ENCODE results near the gene GUCY2D. TPM values are rescaled to one million over a fixed set of nuclear protein-coding genes. Genes with fewer than 3 reads are reported as not detected.

The GUCY2D gene
- total RNA-seq, 4 donors from 2014 or later = not detected

DNA sequence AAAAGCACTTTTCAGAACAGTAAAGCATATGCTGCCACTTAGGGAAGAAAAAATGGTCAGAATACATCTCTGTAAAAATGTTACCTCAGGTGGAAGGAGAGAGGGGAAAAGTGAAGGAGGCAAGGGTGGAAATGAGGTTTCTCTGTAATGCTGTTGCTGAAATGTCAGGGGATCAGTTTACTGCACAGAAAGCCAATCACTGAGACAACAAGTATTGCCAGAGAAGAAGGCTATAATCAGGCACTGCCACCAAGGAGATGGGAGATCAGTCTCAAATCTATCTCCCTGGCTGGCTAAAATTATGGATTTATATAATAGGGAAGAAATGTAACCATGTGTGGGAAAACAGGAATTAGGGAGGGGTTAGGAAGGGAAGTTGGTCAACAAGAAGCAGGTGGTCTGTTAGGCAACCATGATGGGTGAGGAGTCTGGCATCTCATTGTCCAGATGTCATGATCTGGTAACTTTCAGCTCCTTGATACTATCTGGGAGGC lies 27.7 kb upstream of the GUCY2D start:
- intact Hi-C loops (cut with DNase I) = no loop called here
- no peaks in the 10 kb centered on the region for H3K4me1 ChIP-seq
- no peak for DNase-seq
- no peaks in the 10 kb centered on the region for H3K9me3 ChIP-seq
- no peaks in the 10 kb centered on the region for H3K27me3 ChIP-seq
- TF ChIP-seq, protein P1, sequence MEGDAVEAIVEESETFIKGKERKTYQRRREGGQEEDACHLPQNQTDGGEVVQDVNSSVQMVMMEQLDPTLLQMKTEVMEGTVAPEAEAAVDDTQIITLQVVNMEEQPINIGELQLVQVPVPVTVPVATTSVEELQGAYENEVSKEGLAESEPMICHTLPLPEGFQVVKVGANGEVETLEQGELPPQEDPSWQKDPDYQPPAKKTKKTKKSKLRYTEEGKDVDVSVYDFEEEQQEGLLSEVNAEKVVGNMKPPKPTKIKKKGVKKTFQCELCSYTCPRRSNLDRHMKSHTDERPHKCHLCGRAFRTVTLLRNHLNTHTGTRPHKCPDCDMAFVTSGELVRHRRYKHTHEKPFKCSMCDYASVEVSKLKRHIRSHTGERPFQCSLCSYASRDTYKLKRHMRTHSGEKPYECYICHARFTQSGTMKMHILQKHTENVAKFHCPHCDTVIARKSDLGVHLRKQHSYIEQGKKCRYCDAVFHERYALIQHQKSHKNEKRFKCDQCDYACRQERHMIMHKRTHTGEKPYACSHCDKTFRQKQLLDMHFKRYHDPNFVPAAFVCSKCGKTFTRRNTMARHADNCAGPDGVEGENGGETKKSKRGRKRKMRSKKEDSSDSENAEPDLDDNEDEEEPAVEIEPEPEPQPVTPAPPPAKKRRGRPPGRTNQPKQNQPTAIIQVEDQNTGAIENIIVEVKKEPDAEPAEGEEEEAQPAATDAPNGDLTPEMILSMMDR (IDR thresholded peaks at IDR 0.05) = no peak
- no peak for TF ChIP-seq POLR2A (IDR thresholded peaks at IDR 0.05)
- no peak overlapping the region for H3K4me3 ChIP-seq (replicated peaks in 1 of 3)
- H3K27ac ChIP-seq = no peak overlapping the region
- no peaks in the 10 kb centered on the region for H3K36me3 ChIP-seq

DNA sequence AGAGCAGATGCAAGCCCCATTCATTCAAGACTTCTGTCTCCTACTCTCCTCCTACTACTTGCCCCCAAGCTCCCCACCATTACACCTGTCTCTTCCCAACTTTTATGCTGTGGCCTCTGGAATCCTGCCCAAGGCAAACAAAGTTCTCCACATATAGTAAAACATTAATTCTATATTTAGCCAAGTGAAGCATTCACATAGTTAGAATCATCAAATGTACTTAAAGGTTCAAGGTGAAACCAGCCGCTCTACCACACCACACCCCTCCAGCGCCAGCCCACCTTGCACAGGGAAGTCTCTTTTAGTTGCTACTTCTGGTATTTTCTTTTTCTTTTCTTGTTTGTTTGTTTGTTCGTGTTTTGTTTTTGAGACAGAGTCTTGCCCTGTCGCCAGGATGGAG lies 25.4 kb upstream of the GUCY2D start:
- Histone ChIP-seq H3K9me3 (no peaks in the 10 kb centered on the region), H3K27ac (no peak overlapping the region), H3K27me3 (no peaks in the 10 kb centered on the region), H3K36me3 (no peaks in the 10 kb centered on the region), H3K4me1 (no peaks in the 10 kb centered on the region), H3K4me3 (replicated peaks in 1 of 3) (no peak overlapping the region)
- DNase-seq = no peak
- 83 to 89% methylated on average over 4 of the region's 4 CpGs for WGBS, 2 donors
- TF ChIP-seq, protein P1 (IDR thresholded peaks at IDR 0.05) = no peak
- no peak for TF ChIP-seq POLR2A (IDR thresholded peaks at IDR 0.05)
- intact Hi-C loops (cut with DNase I) = no loop called here

DNA sequence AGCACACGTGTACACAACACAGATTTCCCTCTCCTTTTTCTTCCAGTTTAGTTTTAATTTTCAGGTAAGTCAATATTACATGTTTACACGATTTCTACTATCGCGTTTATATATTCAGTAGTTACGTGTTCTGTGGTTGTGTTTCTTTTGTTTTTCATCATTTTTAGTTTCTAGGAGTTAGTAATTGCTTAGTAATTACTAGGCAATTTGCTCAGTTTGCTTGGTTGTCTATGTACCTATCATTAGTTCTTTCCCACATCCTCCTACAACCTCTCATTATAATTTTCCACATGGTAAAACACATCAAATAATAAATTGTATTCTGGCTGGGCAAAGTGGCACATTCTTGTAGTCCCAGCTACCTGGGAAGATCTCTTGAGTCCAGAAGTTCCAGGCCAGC lies 24.6 kb upstream of the GUCY2D start:
- intact Hi-C loops (cut with DNase I) = no loop called here
- no peak overlapping the region for H3K4me3 ChIP-seq (replicated peaks in 1 of 3)
- no peaks in the 10 kb centered on the region for H3K36me3 ChIP-seq
- TF ChIP-seq, protein P1 (IDR thresholded peaks at IDR 0.05) = no peak
- 91 to 93% methylated on average over 5 of the region's 5 CpGs for WGBS, 2 donors
- no peaks in the 10 kb centered on the region for H3K27me3 ChIP-seq
- no peaks in the 10 kb centered on the region for H3K4me1 ChIP-seq
- no peak for DNase-seq
- H3K9me3 ChIP-seq = no peaks in the 10 kb centered on the region
- no peak overlapping the region for H3K27ac ChIP-seq

GRCh38 chr17:7982173-7982572 lies 20.2 kb upstream of the GUCY2D start:
- 78 to 79% methylated on average over 7 of the region's 7 CpGs for WGBS, 2 donors
- intact Hi-C loops (cut with DNase I) = no loop called here
- no peak overlapping the region for H3K4me3 ChIP-seq (replicated peaks in 1 of 3)
- no peaks in the 10 kb centered on the region for H3K27me3 ChIP-seq
- no peaks in the 10 kb centered on the region for H3K9me3 ChIP-seq
- DNase-seq = no peak
- no peaks in the 10 kb centered on the region for H3K36me3 ChIP-seq
- H3K27ac ChIP-seq = no peak overlapping the region
- TF ChIP-seq, protein P1 (IDR thresholded peaks at IDR 0.05) = no peak
- TF ChIP-seq POLR2A (IDR thresholded peaks at IDR 0.05) = no peak
- H3K4me1 ChIP-seq = no peaks in the 10 kb centered on the region

GRCh38 chr17:7982666-7983065 lies 19.7 kb upstream of the GUCY2D start:
- Histone ChIP-seq H3K4me3 (replicated peaks in 1 of 3) (no peak overlapping the region), H3K27me3 (no peaks in the 10 kb centered on the region), H3K9me3 (no peaks in the 10 kb centered on the region), H3K4me1 (no peaks in the 10 kb centered on the region), H3K36me3 (no peaks in the 10 kb centered on the region), H3K27ac (no peak overlapping the region)
- TF ChIP-seq, protein P1 (IDR thresholded peaks at IDR 0.05) = no peak
- TF ChIP-seq POLR2A (IDR thresholded peaks at IDR 0.05) = no peak
- DNase-seq = no peak
- intact Hi-C loops (cut with DNase I) = no loop called here
- WGBS, 2 donors = 90 to 92% methylated on average over 6 of the region's 6 CpGs

Data from thyroid gland (tissue), 4 donors.